ENCODE data around the gene CLCN1. TPM values are rescaled to one million over a fixed set of nuclear protein-coding genes. Genes with fewer than 3 reads are reported as not detected.

The CLCN1 gene
- total RNA-seq, 2 donors from 2014 or later, result 0.23 TPM; not detected in 1

DNA sequence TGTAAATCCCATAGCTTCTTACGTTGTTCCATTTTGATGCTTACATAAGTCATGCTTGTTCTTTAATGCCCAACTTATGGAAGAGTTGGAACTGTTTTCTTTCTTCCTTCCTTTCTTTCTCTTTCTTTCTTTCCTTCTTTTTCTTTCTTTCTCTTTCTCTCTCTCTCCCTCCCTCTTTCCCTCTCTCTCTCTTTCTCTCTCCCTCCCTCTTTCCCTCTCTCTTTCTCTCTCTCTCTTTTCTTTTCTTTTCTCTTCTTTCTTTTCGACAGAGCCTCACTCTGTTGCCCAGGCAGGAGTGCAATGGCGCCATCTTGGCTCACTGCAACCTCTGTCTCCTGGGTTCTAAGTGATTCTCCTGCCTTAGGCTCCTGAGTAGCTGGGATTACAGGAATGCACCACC is 27.7 kb downstream of the CLCN1 start:
- no peak overlapping the region for H3K4me3 ChIP-seq
- intact Hi-C loops (cut with DNase I), result no loop called here
- WGBS, result 63% methylated on average over 3 of the region's 3 CpGs

DNA sequence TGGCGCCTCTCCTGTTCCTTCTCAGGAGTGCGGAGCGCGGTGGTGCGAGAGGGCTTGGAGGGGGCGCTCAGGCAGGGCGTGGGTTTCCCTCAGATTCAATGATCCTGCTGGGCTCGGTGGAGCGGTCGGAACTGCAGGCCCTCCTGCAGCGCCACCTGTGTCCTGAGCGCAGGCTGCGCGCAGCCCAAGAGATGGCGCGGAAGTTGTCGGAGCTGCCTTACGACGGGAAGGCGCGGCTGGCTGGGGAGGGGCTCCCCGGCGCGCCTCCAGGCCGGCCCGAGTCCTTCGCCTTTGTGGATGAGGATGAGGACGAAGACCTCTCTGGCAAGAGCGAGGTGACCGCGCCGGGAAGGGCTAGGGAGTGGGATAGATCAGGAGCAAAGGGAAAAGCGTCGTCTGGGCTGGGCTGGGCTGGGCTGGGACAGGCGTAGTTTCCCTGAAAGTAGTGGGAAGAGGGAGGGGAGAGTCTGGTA is 29.6 kb downstream of the CLCN1 start:
- DNase-seq (ENCODE audit: low spot score), result no peak
- 6% methylated on average over 35 of the region's 35 CpGs for WGBS
- Histone ChIP-seq H3K9me3 (no peaks in the 10 kb centered on the region), H3K36me3 (no peaks in the 10 kb centered on the region), H3K4me3 (no peak overlapping the region), H3K27ac (no peak overlapping the region), H3K4me1 (replicated peaks) (no peaks in the 10 kb centered on the region), H3K27me3 (replicated peaks; ENCODE audit: insufficient read depth) (no peaks in the 10 kb centered on the region)
- intact Hi-C loops (cut with DNase I), result no loop called here
- no peak for TF ChIP-seq POLR2AphosphoS5 (IDR thresholded peaks at IDR 0.05)
- TF ChIP-seq, protein P1, sequence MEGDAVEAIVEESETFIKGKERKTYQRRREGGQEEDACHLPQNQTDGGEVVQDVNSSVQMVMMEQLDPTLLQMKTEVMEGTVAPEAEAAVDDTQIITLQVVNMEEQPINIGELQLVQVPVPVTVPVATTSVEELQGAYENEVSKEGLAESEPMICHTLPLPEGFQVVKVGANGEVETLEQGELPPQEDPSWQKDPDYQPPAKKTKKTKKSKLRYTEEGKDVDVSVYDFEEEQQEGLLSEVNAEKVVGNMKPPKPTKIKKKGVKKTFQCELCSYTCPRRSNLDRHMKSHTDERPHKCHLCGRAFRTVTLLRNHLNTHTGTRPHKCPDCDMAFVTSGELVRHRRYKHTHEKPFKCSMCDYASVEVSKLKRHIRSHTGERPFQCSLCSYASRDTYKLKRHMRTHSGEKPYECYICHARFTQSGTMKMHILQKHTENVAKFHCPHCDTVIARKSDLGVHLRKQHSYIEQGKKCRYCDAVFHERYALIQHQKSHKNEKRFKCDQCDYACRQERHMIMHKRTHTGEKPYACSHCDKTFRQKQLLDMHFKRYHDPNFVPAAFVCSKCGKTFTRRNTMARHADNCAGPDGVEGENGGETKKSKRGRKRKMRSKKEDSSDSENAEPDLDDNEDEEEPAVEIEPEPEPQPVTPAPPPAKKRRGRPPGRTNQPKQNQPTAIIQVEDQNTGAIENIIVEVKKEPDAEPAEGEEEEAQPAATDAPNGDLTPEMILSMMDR (IDR thresholded peaks at IDR 0.05), result peak in 2 of 4 experiments; percentile 29 to 65
- no peak for TF ChIP-seq POLR2A (IDR thresholded peaks at IDR 0.05)

More for the DNA sequence above, 27.7 kb downstream of the CLCN1 start:
- H3K4me1 ChIP-seq (replicated peaks), result no peaks in the 10 kb centered on the region
- DNase-seq (ENCODE audit: low spot score), result no peak
- H3K27me3 ChIP-seq (replicated peaks; ENCODE audit: insufficient read depth), result no peaks in the 10 kb centered on the region
- TF ChIP-seq POLR2A (IDR thresholded peaks at IDR 0.05), result no peak
- TF ChIP-seq POLR2AphosphoS5 (IDR thresholded peaks at IDR 0.05), result no peak
- TF ChIP-seq, protein P1 (IDR thresholded peaks at IDR 0.05), result no peak
- no peaks in the 10 kb centered on the region for H3K9me3 ChIP-seq
- H3K36me3 ChIP-seq, result no peaks in the 10 kb centered on the region
- H3K27ac ChIP-seq, result no peak overlapping the region

DNA sequence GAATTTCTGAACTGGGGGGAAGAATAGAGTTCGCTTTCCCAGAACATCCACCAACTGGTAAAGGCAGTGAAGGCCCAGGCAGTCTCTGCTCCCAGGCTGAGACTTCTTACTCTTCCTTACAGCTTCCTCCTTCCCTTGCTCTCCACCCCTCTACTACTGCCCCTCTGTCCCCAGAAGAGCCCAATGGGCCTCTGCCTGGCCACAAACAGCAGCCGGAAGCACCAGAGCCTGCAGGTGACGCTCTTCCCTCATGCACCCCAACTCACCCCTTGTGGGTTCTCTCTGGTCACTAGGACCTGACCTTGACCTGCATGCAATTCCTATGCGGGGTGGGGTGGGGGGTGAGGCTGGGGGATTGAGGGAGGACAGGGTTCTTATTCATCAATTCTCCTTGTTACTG is 30.1 kb downstream of the CLCN1 start:
- TF ChIP-seq POLR2AphosphoS5 (IDR thresholded peaks at IDR 0.05), result no peak
- no peak for TF ChIP-seq POLR2A (IDR thresholded peaks at IDR 0.05)
- TF ChIP-seq, protein P1 (IDR thresholded peaks at IDR 0.05), result no peak
- no peaks in the 10 kb centered on the region for H3K36me3 ChIP-seq
- intact Hi-C loops (cut with DNase I), result no loop called here
- DNase-seq (ENCODE audit: low spot score), result no peak
- 81% methylated on average over 4 of the region's 4 CpGs for WGBS
- H3K9me3 ChIP-seq, result no peaks in the 10 kb centered on the region
- no peak overlapping the region for H3K27ac ChIP-seq
- H3K27me3 ChIP-seq (replicated peaks; ENCODE audit: insufficient read depth), result no peaks in the 10 kb centered on the region
- no peaks in the 10 kb centered on the region for H3K4me1 ChIP-seq (replicated peaks)
- no peak overlapping the region for H3K4me3 ChIP-seq

DNA sequence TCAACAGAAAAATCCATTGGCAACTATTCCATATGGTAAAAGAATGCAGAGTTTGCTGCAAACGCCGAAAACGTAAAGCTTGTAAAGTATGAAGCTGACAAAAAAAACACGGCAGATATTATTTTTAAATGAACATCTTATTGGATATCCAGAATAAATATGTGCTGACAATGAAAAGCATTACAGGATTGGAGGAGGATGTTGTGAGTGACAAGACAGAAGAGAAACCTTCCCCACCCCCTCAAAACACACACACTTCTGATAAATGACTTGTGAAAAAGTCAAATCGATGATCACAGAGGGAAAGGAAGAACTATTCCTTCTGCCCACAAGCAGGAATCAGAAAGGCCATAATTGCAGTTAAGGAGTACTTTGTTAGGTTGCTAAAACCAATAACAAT is 32.0 kb downstream of the CLCN1 start:
- Histone ChIP-seq H3K27me3 (replicated peaks; ENCODE audit: insufficient read depth) (no peaks in the 10 kb centered on the region), H3K4me3 (no peak overlapping the region), H3K9me3 (no peaks in the 10 kb centered on the region), H3K36me3 (no peaks in the 10 kb centered on the region), H3K4me1 (replicated peaks) (no peaks in the 10 kb centered on the region), H3K27ac (no peak overlapping the region)
- 58% methylated on average over 5 of the region's 5 CpGs for WGBS
- intact Hi-C loops (cut with DNase I), result no loop called here
- DNase-seq (ENCODE audit: low spot score), result no peak
- no peak for TF ChIP-seq POLR2AphosphoS5 (IDR thresholded peaks at IDR 0.05)
- TF ChIP-seq POLR2A (IDR thresholded peaks at IDR 0.05), result no peak

DNA sequence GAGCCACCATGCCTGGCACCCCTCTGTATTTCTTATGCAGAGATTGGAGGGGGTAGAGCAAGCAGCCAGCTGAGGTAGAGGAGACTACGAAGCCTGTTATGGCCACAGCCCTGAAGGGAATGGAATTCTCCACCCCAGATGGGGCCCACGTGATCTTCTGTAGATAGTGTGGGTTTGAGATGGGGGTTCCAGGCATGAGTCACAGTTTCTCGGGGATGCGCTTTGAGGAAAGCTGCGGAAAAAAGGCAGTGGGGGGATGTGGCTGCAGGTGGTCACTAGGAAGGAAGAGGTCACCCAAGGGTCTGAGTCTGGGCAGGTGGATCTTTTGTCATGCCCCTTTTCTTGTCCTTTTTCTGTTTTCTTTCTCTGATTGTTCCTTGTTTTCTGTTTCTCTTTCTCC is 35.1 kb downstream of the CLCN1 start:
- DNase-seq (ENCODE audit: low spot score), result no peak
- no peaks in the 10 kb centered on the region for H3K4me1 ChIP-seq (replicated peaks)
- no peak overlapping the region for H3K27ac ChIP-seq
- intact Hi-C loops (cut with DNase I), result no loop called here
- H3K9me3 ChIP-seq, result no peaks in the 10 kb centered on the region
- H3K4me3 ChIP-seq, result no peak overlapping the region
- H3K27me3 ChIP-seq (replicated peaks; ENCODE audit: insufficient read depth), result no peaks in the 10 kb centered on the region
- H3K36me3 ChIP-seq, result no peaks in the 10 kb centered on the region
- WGBS, result 55% methylated on average over 5 of the region's 5 CpGs
- TF ChIP-seq POLR2A (IDR thresholded peaks at IDR 0.05), result no peak
- no peak for TF ChIP-seq POLR2AphosphoS5 (IDR thresholded peaks at IDR 0.05)
- TF ChIP-seq, protein P1 (IDR thresholded peaks at IDR 0.05), result no peak

All from prostate gland (tissue), 2 donors.